ENCODE measurements around the gene PTPRJ.

DNA sequence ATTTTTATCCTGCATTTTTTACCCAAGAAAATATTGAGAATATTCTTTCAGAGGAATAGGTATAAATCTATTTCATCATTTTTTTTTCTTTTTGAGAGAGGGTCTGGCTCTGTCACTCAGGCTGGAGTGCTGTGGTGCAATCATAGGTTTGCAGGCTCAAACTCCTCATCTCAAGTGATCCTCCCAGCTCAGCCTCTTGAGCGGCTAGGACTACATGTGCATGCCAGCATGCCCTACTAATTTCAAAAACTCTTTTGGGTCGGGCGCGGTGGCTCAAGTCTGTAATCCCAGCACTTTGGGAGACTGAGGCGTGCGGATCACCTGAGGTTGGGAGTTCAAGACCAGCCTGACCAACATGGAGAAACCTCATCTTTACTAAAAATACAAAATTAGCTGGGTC lies 20.3 kb upstream of the PTPRJ start:
- TF ChIP-seq CTCF (IDR thresholded peaks at IDR 0.05): no peak
- no peak for TF ChIP-seq POLR2AphosphoS5 (IDR thresholded peaks at IDR 0.05)

Data from breast epithelium (tissue), 3 donors.